ENCODE results near the gene HK1. TPM values are rescaled to one million over a fixed set of nuclear protein-coding genes. Genes with fewer than 3 reads are reported as not detected.
A peak's percentile ranks its signal among the peaks of the same experiment; 100 is the strongest.

Gene HK1
- polyA plus RNA-seq, 1 experiment: 47.5 TPM

GRCh38 chr10:69407621-69408301, 129.5 kb downstream of the HK1 start:
- ChIA-PET CTCF (interaction anchor here (0.5 to 3.2 kb wide), 21 partner anchors 9 to 1389 kb away, joined by 3 to 24 read pairs (median 4); partner anchors contain the start of gene TACR2), POLR2A (interaction anchor here (0.6 kb wide), 3 partner anchors 9 to 169 kb away, joined by 3 to 4 read pairs (median 3); no protein-coding TSS in a partner anchor)

GRCh38 chr10:69408318-69409175, 130.3 kb downstream of the HK1 start:
- H3K4me3 ChIP-seq (ENCODE audit: low read depth, low read length): peak overlapping the region; percentile 42
- ChIA-PET POLR2A (interaction anchor here (0.6 kb wide), 1 partner anchor 10 kb away, joined by 4 read pairs; no protein-coding TSS in a partner anchor), CTCF (interaction anchor here (0.5 to 3.2 kb wide), 18 partner anchors 9 to 1388 kb away, joined by 3 to 24 read pairs (median 4); partner anchors contain the start of gene TACR2)
- H3K27me3 ChIP-seq (ENCODE audit: control insufficient read depth, insufficient read depth, low read length): no peaks in the 10 kb centered on the region
- H3K36me3 ChIP-seq (ENCODE audit: control insufficient read depth, insufficient read depth, low read length): no peaks in the 10 kb centered on the region
- peak; percentile 60 for DNase-seq (ENCODE audit: low read depth)
- TF ChIP-seq, protein P1, sequence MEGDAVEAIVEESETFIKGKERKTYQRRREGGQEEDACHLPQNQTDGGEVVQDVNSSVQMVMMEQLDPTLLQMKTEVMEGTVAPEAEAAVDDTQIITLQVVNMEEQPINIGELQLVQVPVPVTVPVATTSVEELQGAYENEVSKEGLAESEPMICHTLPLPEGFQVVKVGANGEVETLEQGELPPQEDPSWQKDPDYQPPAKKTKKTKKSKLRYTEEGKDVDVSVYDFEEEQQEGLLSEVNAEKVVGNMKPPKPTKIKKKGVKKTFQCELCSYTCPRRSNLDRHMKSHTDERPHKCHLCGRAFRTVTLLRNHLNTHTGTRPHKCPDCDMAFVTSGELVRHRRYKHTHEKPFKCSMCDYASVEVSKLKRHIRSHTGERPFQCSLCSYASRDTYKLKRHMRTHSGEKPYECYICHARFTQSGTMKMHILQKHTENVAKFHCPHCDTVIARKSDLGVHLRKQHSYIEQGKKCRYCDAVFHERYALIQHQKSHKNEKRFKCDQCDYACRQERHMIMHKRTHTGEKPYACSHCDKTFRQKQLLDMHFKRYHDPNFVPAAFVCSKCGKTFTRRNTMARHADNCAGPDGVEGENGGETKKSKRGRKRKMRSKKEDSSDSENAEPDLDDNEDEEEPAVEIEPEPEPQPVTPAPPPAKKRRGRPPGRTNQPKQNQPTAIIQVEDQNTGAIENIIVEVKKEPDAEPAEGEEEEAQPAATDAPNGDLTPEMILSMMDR (IDR thresholded peaks at IDR 0.05; ENCODE audit: insufficient read depth, low read depth, low read length): peak; percentile 69

More at GRCh38 chr10:69407621-69408301, 129.5 kb downstream of the HK1 start:
- DNase-seq (ENCODE audit: low read depth): no peak
- Histone ChIP-seq H3K36me3 (ENCODE audit: control insufficient read depth, insufficient read depth, low read length) (no peaks in the 10 kb centered on the region), H3K4me3 (ENCODE audit: low read depth, low read length) (no peak overlapping the region), H3K27me3 (ENCODE audit: control insufficient read depth, insufficient read depth, low read length) (no peaks in the 10 kb centered on the region)
- TF ChIP-seq, protein P1 (IDR thresholded peaks at IDR 0.05; ENCODE audit: insufficient read depth, low read depth, low read length): peak; percentile 19; the same call in 1 of the 2 replicates

DNA sequence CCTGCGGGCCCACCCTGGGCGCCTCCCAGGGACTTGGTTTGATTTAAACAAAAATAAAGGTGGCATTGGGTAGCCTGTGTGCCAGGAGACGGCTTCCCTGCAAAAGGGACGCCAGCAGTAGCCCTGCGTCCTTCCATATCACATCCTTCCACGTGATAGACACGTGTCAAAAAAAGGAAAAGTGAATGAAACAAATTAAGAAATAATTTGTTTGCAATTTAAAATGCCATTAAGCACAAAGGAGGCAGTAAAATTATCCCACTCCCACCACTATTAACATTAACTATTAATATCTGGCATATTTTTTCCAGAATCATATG, 130.8 kb downstream of the HK1 start:
- Histone ChIP-seq H3K27me3 (ENCODE audit: control insufficient read depth, insufficient read depth, low read length) (no peaks in the 10 kb centered on the region), H3K4me3 (ENCODE audit: low read depth, low read length) (peak overlapping the region; percentile 42), H3K36me3 (ENCODE audit: control insufficient read depth, insufficient read depth, low read length) (no peaks in the 10 kb centered on the region)
- TF ChIP-seq, protein P1 (IDR thresholded peaks at IDR 0.05; ENCODE audit: insufficient read depth, low read depth, low read length): no peak
- ChIA-PET POLR2A (no interaction called here), CTCF (interaction anchor here (1.0 to 3.2 kb wide), 6 partner anchors 8 to 172 kb away, joined by 4 to 24 read pairs (median 8); partner anchors contain the start of gene TACR2)
- DNase-seq (ENCODE audit: low read depth): no peak

DNA sequence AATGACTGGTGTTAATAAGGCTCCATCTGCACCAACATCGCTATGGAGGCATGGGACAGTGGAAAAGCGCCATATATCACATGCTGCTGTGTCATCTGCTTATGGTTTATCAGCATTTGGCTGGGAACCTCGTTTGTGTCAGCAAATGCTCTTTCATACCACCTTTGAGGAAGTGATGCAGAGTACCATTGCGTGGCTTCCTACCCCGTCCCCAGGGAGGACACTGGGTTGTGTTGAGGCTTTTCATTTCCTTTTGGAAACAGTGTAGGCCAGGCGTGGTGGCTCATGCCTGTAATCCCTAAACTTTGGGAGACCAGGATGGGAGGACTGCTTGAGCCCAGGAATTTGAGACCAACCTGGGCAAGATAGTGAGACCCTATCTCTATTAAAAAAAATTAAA, 131.7 kb downstream of the HK1 start:
- Histone ChIP-seq H3K36me3 (ENCODE audit: control insufficient read depth, insufficient read depth, low read length) (no peaks in the 10 kb centered on the region), H3K27me3 (ENCODE audit: control insufficient read depth, insufficient read depth, low read length) (no peaks in the 10 kb centered on the region; the same call in 1 of the 2 replicates), H3K4me3 (ENCODE audit: low read depth, low read length) (no peak overlapping the region)
- ChIA-PET CTCF (interaction anchor here (1.3 kb wide), 1 partner anchor 37 kb away, joined by 3 read pairs; no protein-coding TSS in a partner anchor), POLR2A (no interaction called here)
- TF ChIP-seq, protein P1 (IDR thresholded peaks at IDR 0.05; ENCODE audit: insufficient read depth, low read depth, low read length): no peak
- DNase-seq (ENCODE audit: low read depth): no peak

DNA sequence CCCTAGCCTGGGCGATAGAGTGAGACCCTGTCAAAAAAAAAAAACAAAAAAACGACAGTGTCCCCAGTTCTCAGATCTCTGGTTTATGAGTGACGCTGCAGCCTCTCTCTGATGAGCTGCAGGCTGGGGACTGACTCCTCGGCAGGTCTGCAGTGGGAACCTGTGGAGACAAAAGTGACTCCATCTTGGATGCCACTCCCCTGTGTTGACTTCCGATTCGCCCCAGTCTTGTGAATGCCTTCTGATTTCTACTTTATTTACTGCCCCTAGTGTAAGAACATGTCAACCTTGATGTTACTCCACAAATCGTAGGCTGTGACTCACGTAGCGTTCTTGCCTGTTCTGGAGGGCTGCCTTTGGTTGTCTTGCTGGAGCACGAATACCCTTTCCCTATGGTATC, 132.2 kb downstream of the HK1 start:
- Histone ChIP-seq H3K36me3 (ENCODE audit: control insufficient read depth, insufficient read depth, low read length) (no peaks in the 10 kb centered on the region), H3K4me3 (ENCODE audit: low read depth, low read length) (no peak overlapping the region), H3K27me3 (ENCODE audit: control insufficient read depth, insufficient read depth, low read length) (no peaks in the 10 kb centered on the region; the same call in 1 of the 2 replicates)
- TF ChIP-seq, protein P1 (IDR thresholded peaks at IDR 0.05; ENCODE audit: insufficient read depth, low read depth, low read length): no peak
- no peak for DNase-seq (ENCODE audit: low read depth)
- ChIA-PET CTCF (interaction anchor here (0.6 to 1.4 kb wide), 3 partner anchors 36 to 105 kb away, joined by 3 read pairs; no protein-coding TSS in a partner anchor), POLR2A (no interaction called here)

All from BJ (cell line).